GM12878 (cell line): ENCODE data around the gene CALY. TPM values are rescaled to one million over a fixed set of nuclear protein-coding genes. Genes with fewer than 3 reads are reported as not detected.

ENCODE experiments used
- ATAC-seq: fragments of 200-7000 bp; cut with Tn5 transposase; 3 replicates; pipeline ENCODE4 v1.9.1; 2020; ENCODE audit warnings: mild to moderate bottlenecking, moderate library complexity
- BruUV-seq: library from RNA; stranded (reverse); fragments of 400-500 nt; replicated peaks from 2 replicates; lab custom pipeline; 2021; lab: Mats Ljungman, UMichigan
- CTCF ChIA-PET: fragments of 300-600 bp; sonication (Branson Sonifier 250); formaldehyde crosslinking; extraction: SDS; loops from one replicate; lab custom pipeline; 2021; ENCODE audit warnings: inconsistent platforms; lab: Yijun Ruan, JAX
- POLR2A ChIA-PET: fragments of 350-600 bp; formaldehyde crosslinking; extraction: SDS; loops from one replicate; lab custom pipeline; 2021; ENCODE audit warnings: inconsistent platforms; lab: Charles Lee
- RAD21 ChIA-PET: fragments of 300-600 bp; sonication (Branson Sonifier 250); formaldehyde crosslinking; loops from one replicate; lab custom pipeline; 2023; ENCODE audit warnings: antibody characterized with exemption; ENCODE audit not compliant: unreplicated experiment; lab: Charles Lee
- SMC1A ChIA-PET: fragments of 300-600 bp; sonication (Branson Sonifier 250); formaldehyde crosslinking; loops from one replicate; lab custom pipeline; 2023; ENCODE audit not compliant: unreplicated experiment, uncharacterized antibody; lab: Charles Lee
- DNase-seq: peaks from one replicate; pipeline ENCODE4 v3.0.0-alpha.2; 2011; ENCODE audit warnings: low read depth, low spot score
- FAIRE-seq: peaks from 3 replicates; lab custom pipeline; 2011; peaks lifted over from hg19 to GRCh38; lab: Jason Lieb, UNC
- H2AFZ ChIP-seq: 2 replicates; pipeline ENCODE4 v1.6.0; 2011; ENCODE audit warnings: low read depth, low read length, control low read depth; ENCODE audit not compliant: control insufficient read depth
- H3K27ac ChIP-seq: 2 replicates; pipeline ENCODE4 v1.5.1; 2011; ENCODE audit warnings: control low read depth; ENCODE audit not compliant: control insufficient read depth, insufficient read depth
- H3K27me3 ChIP-seq, 2 experiments: replicated peaks in 1 of 2; 2 replicates each; pipeline versions ENCODE4 v1.6.0 to v1.6.1; 2011; ENCODE audit warnings: low read length in 1 of 2; ENCODE audit not compliant: control insufficient read depth in 2 of 2, insufficient read depth in 2 of 2
- H3K36me3 ChIP-seq, 2 experiments: 2 replicates each; pipeline ENCODE4 v1.5.1; 2011; ENCODE audit warnings: low read length in 1 of 2; ENCODE audit not compliant: control insufficient read depth in 2 of 2, insufficient read depth in 2 of 2
- H3K4me1 ChIP-seq: 2 replicates; pipeline ENCODE4 v1.6.1; 2011; ENCODE audit warnings: mild to moderate bottlenecking, low read length, moderate library complexity, mixed read lengths; ENCODE audit not compliant: control insufficient read depth, insufficient read depth
- H3K4me2 ChIP-seq: 2 replicates; pipeline ENCODE4 v1.6.0; 2011; ENCODE audit warnings: control low read depth; ENCODE audit not compliant: control insufficient read depth, insufficient read depth
- H3K4me3 ChIP-seq: fragments of 200-600 bp; sonication (generic); 2 replicates; pipeline ENCODE4 v1.5.1; 2016
- H3K79me2 ChIP-seq: 2 replicates; pipeline ENCODE4 v1.6.0; 2011; ENCODE audit warnings: low read length; ENCODE audit not compliant: control insufficient read depth, insufficient read depth
- H3K9ac ChIP-seq: 2 replicates; pipeline ENCODE4 v1.8.0; 2011; ENCODE audit warnings: low read length, control low read depth, mixed read lengths; ENCODE audit not compliant: control insufficient read depth, insufficient read depth
- H3K9me3 ChIP-seq: replicated peaks from 3 replicates; pipeline ENCODE4 v1.5.1; 2011; ENCODE audit warnings: mild to moderate bottlenecking, low read length; ENCODE audit not compliant: control insufficient read depth, insufficient read depth
- H4K20me1 ChIP-seq: 2 replicates; pipeline ENCODE4 v1.6.0; 2011; ENCODE audit not compliant: control insufficient read depth, insufficient read depth
- CHD1 ChIP-seq: IDR thresholded peaks from 2 replicates; pipeline ENCODE4 v1.6.1; 2012; ENCODE audit warnings: low read depth, low read length, improper control_type of control experiment
- EGR1 ChIP-seq, 2 experiments: IDR thresholded peaks; 1 replicate in 1 of 2; 2 replicates in 1 of 2; pipeline ENCODE4 v1.6.1; 2011 to 2012; ENCODE audit warnings: low read depth in 2 of 2, low read length in 2 of 2, borderline replicate concordance in 1 of 2, mild to moderate bottlenecking in 1 of 2, moderate library complexity in 1 of 2
- FOXM1 ChIP-seq: IDR thresholded peaks from 2 replicates; pipeline ENCODE4 v1.6.1; 2012; ENCODE audit warnings: low read depth, mild to moderate bottlenecking, inconsistent platforms, low read length, moderate library complexity
- KLF5 ChIP-seq: fragments of 450-650 bp; IDR thresholded peaks from 2 replicates; pipeline ENCODE4 v1.6.1; 2014; ENCODE audit warnings: mild to moderate bottlenecking; ENCODE audit not compliant: partially characterized antibody
- MTA2 ChIP-seq: fragments of 450-650 bp; IDR thresholded peaks from 2 replicates; pipeline ENCODE4 v1.6.1; 2016; ENCODE audit warnings: low read depth, mild to moderate bottlenecking, moderate library complexity
- PAX5 ChIP-seq: IDR thresholded peaks from 2 replicates; pipeline ENCODE4 v1.6.1; 2011; ENCODE audit warnings: low read depth, low read length, borderline replicate concordance
- RCOR1 ChIP-seq: conservative IDR thresholded peaks from 2 replicates; pipeline ENCODE4 v1.6.1; 2012; ENCODE audit warnings: low read depth, low read length, improper control_type of control experiment
- ZBTB33 ChIP-seq: fragments of 450-650 bp; IDR thresholded peaks from 2 replicates; pipeline ENCODE4 v1.6.1; 2017; ENCODE audit warnings: mild to moderate bottlenecking
- WGBS: methylation state at CpG from one replicate; pipeline ENCODE4 v1.1.6; 2016; ENCODE audit warnings: low lambda C conversion rate; ENCODE audit not compliant: insufficient replicate concordance, insufficient coverage; ENCODE audit errors: missing lambda C conversion rate; 5-methylcytosine and 5-hydroxymethylcytosine counted together
- in situ Hi-C: fragments of 300-500 bp; cut with MboI; formaldehyde crosslinking; loops from 9 replicates; pipeline ENCODE4 v1.14.3; 2018; ENCODE audit warnings: mixed read lengths
- intact Hi-C: fragments of 100-400 bp; cut with micrococcal nuclease; formaldehyde crosslinking; loops from one replicate; pipeline ENCODE4 v1.14.2; 2022; ENCODE audit not compliant: unreplicated experiment
- polyA plus RNA-seq, 11 experiments: library from polyadenylated mRNA; depleted of rRNA in 4 of 11; unstranded in 6 of 11; stranded (reverse) in 5 of 11; fragments of >200 nt; fragmentation: Nextera tagmentation in 4 of 11; fragmentation: Illumina TruSeq in 1 of 11; extraction: Ambion mirVana in 4 of 11; extraction: Trizol in 1 of 11; gene quantifications; 1 replicate in 1 of 11; 2 replicates in 10 of 11; pipeline versions ENCODE4 v1.2.1 to v1.2.3, GENCODE V29; 2011 to 2016; ENCODE audit warnings: inconsistent platforms in 2 of 11, missing spikeins in 2 of 11, low read depth in 1 of 11
- total RNA-seq, 4 experiments: library from RNA; depleted of rRNA in 3 of 4; stranded (reverse); fragments of >200 nt in 3 of 4; fragmentation: Illumina TruSeq in 1 of 4; extraction: Trizol in 1 of 4; gene quantifications; 2 replicates each; pipeline versions ENCODE4 v1.2.1 to v1.2.3, GENCODE V29; 2013 to 2021

Gene CALY
- total and polyA plus RNA-seq, 10 of the 15 experiments (the other 5 are each of a cell fraction or from before 2014, with no cell fraction given), result 0.07 TPM; not detected in 9

GRCh38 chr10:133307776-133308420, 28.8 kb downstream of the CALY start (continued):
- TF ChIP-seq ZBTB33 (no peak), EGR1 (IDR thresholded peaks at IDR 0.05; ENCODE audit: borderline replicate concordance in 1 of 2, low read depth in 2 of 2, low read length in 2 of 2) (no peak)
- TF ChIP-seq, all 136 proteins: peak for 16

- Histone ChIP-seq H2AFZ (no peak overlapping the region), H3K79me2 (peaks cover 38% of the 10 kb centered on the region), H4K20me1 (no peaks in the 10 kb centered on the region; the same call in 1 of the 2 replicates), H3K36me3 (peaks cover 4 to 6% of the 10 kb centered on the region in 2 experiments; a peak in 3 of 4 replicates), H3K4me1 (peaks cover 19% of the 10 kb centered on the region), H3K9ac (no peak overlapping the region), H3K4me2 (peak overlapping the region; percentile 97), H3K27ac (no peak overlapping the region), H3K4me3 (no peak overlapping the region), H3K9me3 (no peaks in the 10 kb centered on the region)
- 90% methylated on average over 17 of the region's 17 CpGs for WGBS
- intact Hi-C loops, result loop anchor here (5.0 kb wide), 1 partner anchor 85 kb away; the partner anchor contains the start of gene MTG1
- FAIRE-seq, result no peak
- ChIA-PET RAD21 (no interaction called here), CTCF (interaction anchor here (0.7 to 2.9 kb wide), 12 partner anchors 13 to 344 kb away, joined by 3 to 15 read pairs (median 3); partner anchors contain the start of gene ADAM8), POLR2A (interaction anchor here (0.9 kb wide), 1 partner anchor 28 kb away, joined by 3 read pairs; no protein-coding TSS in a partner anchor)
- no peak for DNase-seq
- no peak for ATAC-seq
- in situ Hi-C loops, result loop anchor here (5.0 kb wide), 1 partner anchor 165 kb away; no protein-coding TSS in a partner anchor
- no peak for TF ChIP-seq KLF5
- TF ChIP-seq FOXM1, result no peak
- no peak for TF ChIP-seq PAX5
- no peak for TF ChIP-seq CHD1
- no peak for TF ChIP-seq MTA2
- no peak for TF ChIP-seq RCOR1
- TF ChIP-seq, all 136 proteins: peak for 0
- SMC1A ChIA-PET, result interaction anchor here (0.7 to 1.7 kb wide), 3 partner anchors 28 to 46 kb away, joined by 4 to 7 read pairs (median 4); no protein-coding TSS in a partner anchor
- H3K27me3 ChIP-seq, result no peaks in the 10 kb centered on the region
- BruUV-seq, result no TSS peak
Observed at GRCh38 chr10:133306941-133307379, 29.7 kb downstream of the CALY start.
